Kidney capillary endothelial cell (primary cell): ENCODE data around the gene AGPAT4.
A peak's percentile ranks its signal among the peaks of the same experiment; 100 is the strongest.
"Not testable (repeated sequence)": the region's sequence is repeated elsewhere in the genome, so short reads cannot be mapped to it uniquely, and the experiment has no call there.

Experiments
- DNase-seq: peaks from one replicate; pipeline ENCODE4 v3.0.0-alpha.2; 2018; ENCODE audit warnings: low spot score

AGPAT4 gene

GRCh38 chr6:161200610-161201370 is 73.1 kb downstream of the AGPAT4 start:
- peak; percentile 21 for DNase-seq

- no peak for DNase-seq
Measured at GRCh38 chr6:161199850-161200249, 74.0 kb downstream of the AGPAT4 start.

GRCh38 chr6:161198783-161199460 is 74.9 kb downstream of the AGPAT4 start:
- DNase-seq, result no peak

GRCh38 chr6:161198176-161198575 is 75.7 kb downstream of the AGPAT4 start:
- no peak for DNase-seq

- DNase-seq, result no peak
Measured at GRCh38 chr6:161195386-161195785, 78.5 kb downstream of the AGPAT4 start.

- no peak for DNase-seq
Measured at GRCh38 chr6:161194374-161194773, 79.5 kb downstream of the AGPAT4 start.

GRCh38 chr6:161192636-161193411 is 81.0 kb downstream of the AGPAT4 start:
- no peak for DNase-seq

- no peak for DNase-seq
Measured at GRCh38 chr6:161191671-161192070, 82.2 kb downstream of the AGPAT4 start.

- no peak for DNase-seq
Measured at GRCh38 chr6:161191007-161191406, 82.9 kb downstream of the AGPAT4 start.

GRCh38 chr6:161189891-161190290 is 84.0 kb downstream of the AGPAT4 start:
- no peak for DNase-seq

GRCh38 chr6:161188547-161189465 is 85.1 kb downstream of the AGPAT4 start:
- no peak for DNase-seq

GRCh38 chr6:161186173-161186769 is 87.6 kb downstream of the AGPAT4 start:
- DNase-seq, result peak; percentile 33

- DNase-seq, result no peak
Measured at GRCh38 chr6:161181121-161181520, 92.7 kb downstream of the AGPAT4 start.

- not testable (repeated sequence) for DNase-seq
Measured at GRCh38 chr6:161178155-161178554, 95.7 kb downstream of the AGPAT4 start.

GRCh38 chr6:161176428-161176827 is 97.4 kb downstream of the AGPAT4 start:
- DNase-seq, result not testable (repeated sequence)

- not testable (repeated sequence) for DNase-seq
Measured at GRCh38 chr6:161172769-161173168, 101.1 kb downstream of the AGPAT4 start.

GRCh38 chr6:161171207-161171606 is 102.7 kb downstream of the AGPAT4 start:
- DNase-seq, result no peak

- peak; percentile 21 for DNase-seq
Measured at GRCh38 chr6:161169696-161170095, 104.2 kb downstream of the AGPAT4 start.

- no peak for DNase-seq
Measured at GRCh38 chr6:161169035-161169434, 104.8 kb downstream of the AGPAT4 start.

GRCh38 chr6:161168281-161168891 is 105.5 kb downstream of the AGPAT4 start:
- DNase-seq, result peak; percentile 91

GRCh38 chr6:161166677-161167076 is 107.2 kb downstream of the AGPAT4 start:
- no peak for DNase-seq
